GM21526 (cell line): ENCODE results near the gene PABPN1L.
A peak's percentile ranks its signal among the peaks of the same experiment; 100 is the strongest.

Experiments
- ATAC-seq: cut with Tn5 transposase; IDR thresholded peaks from one replicate; pipeline ENCODE4 v1.9.1; 2021; ENCODE audit warnings: moderate library complexity; ENCODE audit not compliant: unreplicated experiment, low FRiP score

The PABPN1L gene

DNA sequence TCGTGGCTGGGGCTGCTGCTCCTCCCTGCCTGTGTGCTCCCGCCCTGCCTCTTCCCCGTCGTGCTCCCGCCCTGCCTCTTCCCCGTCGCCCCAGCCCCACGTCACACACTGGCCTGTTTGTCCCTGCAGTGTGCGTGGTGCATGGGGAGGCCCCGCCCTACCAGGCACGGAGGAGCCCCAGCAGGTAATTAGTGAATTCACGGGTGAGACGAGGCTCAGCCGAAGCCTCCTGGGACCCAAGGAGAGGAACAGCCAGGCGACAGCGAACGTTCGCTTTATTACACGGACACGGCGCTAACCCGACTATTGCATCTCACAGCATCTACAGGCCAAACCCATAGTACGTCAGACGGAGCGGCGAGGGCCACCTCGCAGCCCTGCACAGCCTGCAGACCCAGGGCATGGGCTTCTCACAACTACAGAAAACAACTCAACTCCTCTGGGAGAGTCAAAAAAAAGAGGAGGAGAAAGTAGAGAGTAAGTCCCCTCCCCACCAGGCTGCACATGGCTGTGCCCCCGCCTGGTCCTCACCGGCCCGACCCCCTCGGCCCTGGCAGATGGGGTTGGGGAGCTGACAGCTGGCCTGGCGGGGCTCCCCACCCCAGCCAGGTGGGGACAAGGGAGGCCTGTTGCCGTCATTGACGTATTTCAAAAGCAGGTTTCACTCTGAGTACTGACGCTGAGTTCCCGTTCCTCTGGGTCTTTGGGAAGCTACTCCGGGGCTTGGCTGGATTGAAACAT is 4.3 kb upstream of the PABPN1L start:
- ATAC-seq = no peak

DNA sequence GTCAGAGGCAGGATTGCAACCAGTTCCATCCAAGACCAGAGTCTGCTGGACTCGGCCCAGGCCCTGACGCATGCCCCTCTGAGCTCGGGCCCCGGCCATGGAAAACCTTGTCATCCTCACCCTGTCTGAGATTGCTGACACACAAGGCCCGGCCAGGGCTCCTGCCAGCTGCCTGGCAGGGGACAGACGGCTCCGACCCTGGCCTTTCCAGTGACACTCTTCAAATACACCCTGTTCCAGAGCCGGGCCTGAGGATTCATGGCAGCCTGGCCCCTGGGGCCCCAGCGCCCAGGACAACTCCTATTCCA is 3.2 kb upstream of the PABPN1L start:
- no peak for ATAC-seq

DNA sequence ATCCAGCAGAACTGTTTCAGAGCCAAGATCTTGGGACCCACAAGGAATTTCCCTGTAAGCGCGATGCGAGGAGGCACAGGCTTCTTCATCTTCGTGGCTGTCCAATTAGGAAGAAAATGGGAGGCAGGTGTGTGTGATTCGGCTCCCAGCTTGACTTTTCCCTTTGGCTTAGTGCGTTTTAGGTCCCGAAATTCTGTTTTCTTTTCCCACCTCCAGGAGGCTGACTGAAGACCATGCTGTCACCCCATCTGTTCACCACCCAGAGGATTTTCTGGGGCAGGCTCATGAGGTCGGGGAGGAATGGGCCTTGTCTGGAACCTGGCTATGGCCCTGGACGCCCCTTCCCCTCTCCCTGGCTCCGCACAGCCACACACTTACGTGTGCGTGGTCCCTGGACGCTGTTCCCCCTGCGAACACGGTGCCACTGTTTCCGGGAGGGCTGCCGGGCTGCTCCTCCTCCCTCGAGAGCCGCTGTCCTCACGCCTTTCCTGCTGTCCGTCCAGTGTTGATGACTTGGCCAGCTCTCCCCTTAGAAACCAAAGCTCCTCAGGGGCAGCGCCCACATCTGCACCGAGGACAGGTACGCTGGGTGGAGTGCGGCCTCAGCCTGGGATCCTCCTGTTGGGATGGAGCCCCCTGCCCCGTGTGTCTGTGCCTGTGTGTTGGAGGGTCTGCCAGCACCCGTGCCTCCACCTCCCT is 2.7 kb upstream of the PABPN1L start:
- no peak for ATAC-seq

DNA sequence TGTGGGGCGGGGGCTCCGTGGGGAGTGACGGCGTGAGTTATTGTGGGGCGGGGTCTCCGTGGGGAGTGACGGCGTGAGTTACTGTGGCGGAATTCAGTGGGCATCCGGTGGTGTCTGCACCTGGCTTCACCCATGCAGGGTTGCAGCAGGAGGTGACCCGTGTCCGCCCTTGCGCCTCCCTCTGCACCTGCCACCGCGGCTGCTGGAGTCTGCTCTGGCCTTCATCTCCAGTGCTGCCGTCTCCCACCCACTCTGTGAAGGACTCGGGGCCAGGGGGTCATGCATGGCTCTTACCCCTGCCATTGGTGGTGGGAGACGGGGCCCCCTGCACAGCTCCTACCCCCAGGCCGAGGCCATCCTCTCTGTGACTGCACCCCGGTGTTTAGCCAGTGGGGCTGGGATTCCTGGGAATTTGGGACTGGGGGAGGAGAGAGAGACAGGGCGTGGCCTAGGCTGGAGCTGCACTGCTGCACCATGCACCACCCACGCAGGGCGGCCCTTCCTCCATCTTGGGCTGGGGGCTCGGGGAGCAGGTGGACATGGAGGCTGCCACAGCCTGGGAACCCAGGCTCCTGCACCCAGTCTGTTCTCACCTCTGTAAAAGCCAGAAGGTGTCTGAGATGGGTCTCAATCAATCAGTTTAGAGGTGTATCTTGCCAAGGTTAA is 1.3 kb upstream of the PABPN1L start:
- no peak for ATAC-seq

DNA sequence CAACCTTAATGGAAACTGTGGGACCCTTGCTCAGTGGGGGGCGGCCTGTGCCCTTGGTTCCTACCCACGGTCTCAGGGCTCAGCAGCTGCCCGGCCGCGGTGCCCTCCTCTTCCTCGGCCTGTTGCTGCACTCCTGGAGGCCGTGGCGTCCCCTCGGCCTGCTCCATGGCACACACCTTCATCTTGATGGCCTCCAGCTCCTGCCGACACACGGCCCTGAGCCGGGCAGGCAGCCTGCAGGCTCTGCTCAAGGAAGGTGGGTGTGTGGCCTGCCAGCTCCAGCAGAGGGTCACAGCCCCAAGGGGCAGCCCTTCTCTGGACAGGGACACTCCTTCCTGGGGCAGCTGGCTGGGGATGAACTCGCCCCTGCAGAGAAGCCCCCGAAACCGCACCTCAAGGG is 718 bp downstream of the PABPN1L start:
- ATAC-seq = no peak

DNA sequence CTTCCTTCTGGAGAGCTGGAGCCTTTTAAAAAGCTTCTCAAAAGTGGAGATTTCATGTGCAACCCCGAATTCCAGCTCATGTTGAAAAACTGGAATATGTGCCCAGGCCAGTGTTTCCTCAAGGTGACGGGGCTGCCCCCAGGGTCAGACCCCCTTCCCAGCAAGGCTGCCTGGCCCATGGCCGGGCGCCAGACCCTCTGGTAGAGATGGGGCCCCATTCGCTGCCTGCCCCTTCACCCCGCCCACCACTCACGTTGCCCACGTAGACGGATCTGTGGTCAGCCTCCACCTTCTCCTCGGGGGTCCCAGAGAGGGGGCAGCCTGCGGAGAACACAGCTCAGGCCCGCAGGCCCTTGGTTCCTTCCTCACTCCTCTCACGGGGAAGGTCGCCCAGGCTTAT is 1.1 kb downstream of the PABPN1L start:
- ATAC-seq = no peak

DNA sequence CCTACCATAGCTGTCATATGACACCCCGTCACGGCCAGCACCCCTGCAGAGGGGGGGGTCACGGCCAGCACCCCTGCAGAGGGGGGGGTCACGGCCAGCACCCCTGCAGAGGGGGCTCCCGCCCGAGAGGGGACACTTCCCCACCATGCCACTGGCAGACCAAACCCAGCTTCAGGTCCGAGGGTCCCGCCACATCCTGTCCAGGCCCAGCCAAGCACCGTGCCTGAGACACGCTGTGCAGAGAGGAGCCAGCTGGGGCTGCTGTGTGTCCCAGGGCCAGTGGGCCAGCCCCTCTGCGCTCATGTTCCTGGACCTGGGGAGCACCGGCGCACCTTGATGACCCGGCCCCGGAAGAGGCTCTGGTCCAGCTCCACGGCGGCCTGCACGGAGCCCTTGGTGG is 1.9 kb downstream of the PABPN1L start:
- ATAC-seq = no peak

DNA sequence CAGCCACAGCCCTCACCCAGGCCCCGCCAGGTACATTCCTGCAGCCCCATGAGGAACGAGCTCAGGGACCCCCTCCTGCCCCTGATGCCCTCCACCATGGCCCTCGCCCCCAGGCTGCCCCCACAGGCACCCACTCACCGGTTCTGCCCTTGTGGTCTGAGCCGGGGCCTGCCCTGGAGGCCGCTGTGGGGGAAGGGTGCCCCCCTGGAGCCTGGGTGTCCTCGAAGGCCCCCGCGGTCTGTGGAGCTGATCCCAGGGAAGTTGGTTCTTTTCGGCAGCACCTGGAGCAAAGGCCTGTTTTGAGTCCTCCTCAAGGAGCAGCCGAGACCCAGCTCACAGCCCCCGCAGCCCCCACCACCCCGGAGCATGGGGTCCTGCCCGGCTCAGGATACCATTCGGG is 2.4 kb downstream of the PABPN1L start:
- ATAC-seq = no peak

DNA sequence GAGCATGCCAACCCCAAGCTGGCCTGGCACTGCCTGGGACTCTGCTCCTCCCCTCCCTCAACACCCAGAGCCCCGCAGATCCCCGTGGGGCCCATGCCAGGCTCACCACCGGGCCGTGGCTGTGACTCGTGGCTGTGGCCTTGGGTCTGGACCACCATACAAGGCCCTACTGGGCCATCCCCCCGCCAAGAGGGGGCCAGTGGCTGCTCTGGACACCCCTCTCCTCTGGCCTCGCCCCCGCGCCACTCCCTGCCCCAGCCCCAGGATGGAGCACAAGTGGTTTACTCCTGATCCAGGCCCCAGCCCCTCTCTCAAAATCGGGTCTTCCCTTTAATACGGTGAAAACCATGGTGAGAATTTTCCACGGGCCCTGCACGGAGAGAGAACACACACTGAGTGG is 3.0 kb downstream of the PABPN1L start:
- no peak for ATAC-seq

DNA sequence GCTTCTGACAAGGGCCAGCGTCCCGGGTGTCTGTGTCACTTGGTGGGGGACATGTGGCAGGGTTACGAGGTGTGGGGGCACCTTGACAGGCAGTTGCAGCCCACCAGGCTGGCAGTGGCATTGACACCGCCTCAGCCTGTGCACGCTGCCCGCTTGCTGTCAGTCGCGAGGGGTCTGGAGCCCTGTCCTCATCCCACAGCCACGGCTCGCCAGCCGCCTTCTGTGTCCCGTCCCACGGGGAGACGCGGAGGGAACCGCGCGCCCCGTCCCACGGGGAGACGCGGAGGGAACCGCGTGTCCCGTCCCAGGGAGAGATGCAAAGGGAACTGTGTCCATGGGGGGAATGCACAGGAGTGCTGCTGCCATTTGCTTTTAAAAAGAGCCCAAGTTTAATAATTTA is 3.5 kb downstream of the PABPN1L start:
- no peak for ATAC-seq

DNA sequence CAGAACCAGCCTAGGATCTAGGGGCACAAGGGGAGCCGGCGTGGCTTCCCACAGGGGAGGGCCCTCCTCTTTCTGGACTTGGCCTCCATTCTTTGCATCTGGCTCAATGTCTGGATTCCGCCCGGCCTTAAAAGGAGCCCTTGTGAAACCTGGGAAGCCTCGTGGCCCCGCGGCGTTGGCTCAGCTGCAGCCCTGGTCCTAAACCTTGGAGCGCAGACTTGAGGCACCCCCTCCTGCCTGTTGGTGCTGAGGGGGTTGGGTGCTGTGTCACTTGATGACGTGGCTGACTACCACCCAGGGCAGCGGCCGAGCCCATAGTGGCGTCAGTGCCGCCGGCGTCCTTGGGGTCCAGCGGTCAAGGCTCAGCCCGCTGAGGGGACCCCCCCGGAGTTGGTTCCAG is 5.1 kb downstream of the PABPN1L start:
- no peak for ATAC-seq

DNA sequence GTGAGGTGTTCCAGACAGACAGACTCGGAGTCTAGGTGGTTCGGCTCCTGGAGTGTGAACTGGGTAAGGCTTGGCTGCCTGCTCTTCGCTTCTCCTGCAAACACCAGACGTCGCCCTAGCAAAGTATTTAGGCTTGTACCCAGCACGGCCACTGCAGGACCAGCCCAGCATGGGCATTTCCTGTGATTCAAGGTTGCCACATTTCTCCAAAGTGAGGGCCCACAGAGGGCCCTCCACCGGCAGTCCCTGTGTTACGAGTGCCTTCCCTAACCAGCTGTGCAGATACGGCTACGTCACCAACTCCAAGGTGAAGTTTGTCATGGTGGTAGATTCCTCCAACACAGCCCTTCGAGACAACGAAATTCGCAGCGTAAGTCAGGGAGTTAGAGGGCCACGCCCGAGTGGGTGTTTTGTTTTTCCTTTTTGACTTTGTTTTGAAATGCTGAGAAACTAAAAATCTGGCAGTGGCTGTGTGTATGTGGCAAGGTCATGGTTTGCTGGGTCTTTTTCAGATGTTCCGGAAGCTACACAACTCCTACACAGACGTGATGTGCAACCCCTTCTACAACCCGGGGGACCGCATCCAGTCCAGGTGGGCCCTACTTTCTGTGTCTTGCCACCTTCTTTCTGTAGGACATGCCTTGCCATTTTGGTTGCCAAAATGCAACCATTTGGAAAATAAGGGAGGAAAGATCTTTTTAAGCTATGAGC is 6.9 kb downstream of the PABPN1L start:
- no peak for ATAC-seq

DNA sequence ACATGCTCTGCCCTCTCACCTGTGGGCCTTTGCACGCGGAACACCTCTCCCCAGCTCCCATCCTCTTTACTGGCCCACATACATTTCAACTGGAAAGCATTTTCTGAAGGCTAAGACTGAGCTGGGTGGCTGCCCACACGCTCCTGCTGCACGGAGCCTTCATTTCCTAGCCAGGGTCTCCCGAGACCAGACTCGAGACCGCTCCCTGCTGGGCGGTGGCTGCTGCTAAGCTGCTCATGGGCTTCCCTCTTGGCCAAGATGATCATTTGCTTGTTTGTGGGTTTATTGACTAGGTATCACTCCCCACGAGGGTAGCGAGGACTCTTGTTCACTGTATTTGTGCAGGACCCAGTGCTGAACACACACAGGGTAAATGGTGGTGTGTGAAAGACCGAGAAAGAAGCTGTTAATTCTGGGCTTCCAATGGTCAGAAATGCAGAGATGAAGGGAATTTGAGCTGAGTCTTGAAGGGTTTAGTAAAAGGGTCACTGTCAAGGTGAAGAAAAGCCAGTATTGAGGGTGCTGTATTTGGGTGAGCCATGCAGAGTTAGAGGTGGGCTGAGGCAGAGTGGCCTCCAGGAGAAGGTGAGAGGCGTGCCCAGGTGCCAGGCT is 8.6 kb downstream of the PABPN1L start:
- no peak for ATAC-seq

DNA sequence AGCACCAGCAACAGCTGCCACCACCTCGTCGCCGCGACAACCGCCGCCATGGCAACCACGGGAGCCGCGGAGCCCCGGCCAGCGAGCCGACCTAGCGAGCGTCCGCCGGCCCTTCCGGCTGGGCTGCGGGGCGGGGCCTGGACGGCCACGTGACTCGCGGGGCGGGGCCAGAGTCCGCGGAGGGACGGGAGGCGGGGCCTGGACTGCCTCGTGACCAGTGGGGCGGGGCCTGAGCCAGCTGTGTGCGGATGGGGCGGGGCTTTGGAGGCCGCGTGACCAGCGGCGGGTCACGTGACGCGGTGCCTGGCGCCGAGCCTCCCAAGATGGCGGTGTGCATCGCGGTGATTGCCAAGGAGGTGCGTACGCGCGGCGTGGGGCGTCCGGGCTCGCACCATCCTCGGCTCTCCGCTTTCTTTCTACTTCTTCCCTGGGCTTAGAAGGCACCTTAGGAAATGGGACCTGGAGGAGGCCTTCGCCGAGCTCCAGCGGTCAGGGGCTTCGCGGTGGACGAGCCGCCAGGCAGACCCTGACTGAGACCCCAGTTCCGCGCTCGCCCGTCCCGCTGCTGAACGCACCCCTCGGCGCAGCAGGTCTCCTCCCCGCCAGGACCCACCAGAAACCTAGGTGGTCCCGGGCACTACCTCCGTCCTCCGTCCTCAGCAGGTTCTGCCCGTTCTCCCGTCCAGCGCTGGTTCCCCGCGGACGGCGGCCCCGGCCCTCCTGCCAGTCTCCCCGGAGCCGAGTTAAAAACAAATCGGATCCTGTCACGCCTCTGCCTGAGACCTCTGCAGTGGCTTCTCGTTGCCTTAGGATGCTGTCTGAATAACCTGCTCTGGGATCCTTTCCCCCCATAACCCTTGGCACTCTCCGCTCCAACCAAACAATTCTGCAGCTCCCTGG is 9.4 kb downstream of the PABPN1L start, which contains the start of the genes GALNS and TRAPPC2L:
Gene GALNS, minus strand, starts transcription at position 120 of the 900 bp plus-strand sequence. Its CDS starts 70 bp downstream, at position 50.
Gene TRAPPC2L, plus strand, starts transcription at position 300 of the 900 bp plus-strand sequence. Its CDS starts 24 bp downstream, at position 324.
- ATAC-seq = peak; percentile 70

DNA sequence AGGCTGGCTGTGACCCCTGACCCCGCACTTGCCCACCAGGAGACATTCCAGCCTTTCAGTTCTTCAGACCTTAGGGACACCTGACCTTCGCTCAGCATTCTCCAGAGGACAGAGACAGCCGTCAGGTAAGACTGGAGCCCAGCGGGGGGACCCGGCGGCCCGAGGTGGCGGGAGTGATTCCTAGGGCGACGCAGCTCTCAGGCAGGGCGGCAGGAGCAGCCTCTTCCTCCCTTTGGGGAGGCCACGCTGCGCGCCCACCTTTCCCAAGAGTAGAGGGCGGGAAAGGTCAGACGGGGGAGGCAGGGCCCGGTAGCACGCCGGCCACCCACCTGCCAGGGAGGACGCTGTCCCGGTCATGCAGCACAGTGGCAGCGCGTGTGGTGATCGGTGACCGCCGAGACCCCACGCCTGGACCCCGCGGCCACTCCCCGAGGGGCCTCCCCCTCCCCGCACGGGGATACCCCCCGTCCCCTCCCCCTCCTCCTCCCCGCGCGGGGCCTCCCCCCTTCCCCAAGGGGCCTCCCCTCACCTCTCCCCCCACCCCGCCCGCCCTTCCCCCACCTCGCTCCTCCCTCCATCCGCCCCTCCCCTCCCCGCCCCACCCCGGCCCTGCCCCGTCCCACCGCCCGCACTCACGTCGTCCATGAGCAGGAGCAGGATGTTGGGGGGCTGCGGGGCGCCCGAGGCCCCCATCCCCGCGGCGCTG is 10.2 kb downstream of the PABPN1L start:
- ATAC-seq = no peak

DNA sequence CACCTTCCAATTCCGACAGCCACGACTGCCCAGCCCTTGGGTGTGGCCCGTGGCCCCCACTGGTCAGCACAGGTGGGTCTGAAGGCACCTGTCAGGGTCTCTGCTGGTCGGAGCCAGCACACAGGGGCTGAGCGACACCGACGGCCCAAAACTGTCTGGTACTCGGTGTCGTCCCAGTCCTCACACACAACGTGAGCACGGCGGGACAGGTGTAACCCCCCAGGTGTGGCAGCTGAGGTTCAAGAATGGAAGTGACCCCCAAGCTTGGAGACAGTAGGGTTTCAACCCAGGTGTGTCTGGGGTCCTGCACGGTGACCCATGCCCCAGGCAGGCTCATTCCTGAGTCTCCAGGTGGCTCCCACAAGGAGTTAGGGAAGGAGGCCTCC is 10.7 kb downstream of the PABPN1L start:
- ATAC-seq = no peak

DNA sequence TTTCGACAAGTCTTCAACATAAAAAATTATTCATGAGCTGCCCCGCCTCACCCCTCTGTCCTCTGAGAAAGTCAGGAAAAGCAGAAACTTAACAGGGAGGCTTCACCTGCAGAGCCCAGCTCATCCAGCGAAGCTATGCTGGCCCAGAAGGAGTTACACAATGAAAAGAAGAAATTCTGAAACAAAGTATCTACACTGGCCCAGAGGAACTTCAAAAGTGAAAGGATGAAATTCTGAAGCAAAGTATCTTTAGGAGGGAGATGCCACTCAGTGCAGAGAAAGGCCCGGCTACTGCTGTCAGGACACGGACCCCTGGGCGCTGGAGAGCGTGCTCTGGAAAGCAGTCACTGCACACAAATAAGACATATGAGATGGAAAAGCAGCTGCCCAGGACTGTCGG is 11.3 kb downstream of the PABPN1L start:
- ATAC-seq = no peak

DNA sequence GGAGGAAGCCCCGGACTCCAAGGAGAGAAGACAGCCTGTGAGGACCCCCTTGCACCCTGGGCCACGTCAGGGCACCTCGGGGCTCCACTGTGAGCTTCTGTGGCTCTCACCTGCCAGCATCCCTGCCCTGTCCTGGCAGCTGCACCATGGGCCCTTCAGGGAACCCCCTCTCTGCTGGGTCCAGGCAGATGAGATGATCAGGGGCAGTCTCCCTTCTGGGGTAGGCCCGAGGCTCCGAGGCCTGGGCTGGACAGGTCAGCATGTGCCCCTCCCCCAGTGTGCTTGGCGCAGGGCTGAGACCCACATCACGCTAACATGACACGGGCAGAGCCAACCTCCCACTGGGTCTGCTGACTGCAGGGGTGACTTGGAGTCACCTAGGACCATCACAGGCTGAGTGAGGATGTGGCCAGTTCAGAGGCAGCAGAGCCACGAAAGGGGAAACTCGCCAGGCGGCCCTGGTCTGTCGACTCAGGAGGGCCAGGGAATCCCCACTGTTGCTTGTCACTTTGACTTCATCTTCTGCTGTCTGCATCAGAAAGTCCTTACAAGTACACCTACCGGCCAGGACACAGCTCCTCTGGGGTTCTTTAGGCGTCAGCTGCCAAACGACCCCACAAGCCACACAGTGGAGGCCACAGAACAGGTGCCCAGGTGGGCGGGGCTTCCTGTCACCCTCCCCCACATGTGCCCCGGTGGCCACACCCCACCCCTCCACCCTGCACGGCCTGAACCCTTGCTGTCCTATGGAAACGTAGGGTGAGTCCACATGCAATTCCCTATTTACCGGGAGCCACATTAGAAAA is 12.0 kb downstream of the PABPN1L start:
- ATAC-seq = no peak
